Esophagus muscularis mucosa (tissue), 4 donors: ENCODE measurements around the gene MAP3K19.

Experiments
- EP300 ChIP-seq: sonication (generic); formaldehyde crosslinking; IDR thresholded peaks from one replicate; pipeline ENCODE4 v1.6.1; 2017; ENCODE audit warnings: antibody characterized with exemption
- POLR2AphosphoS5 ChIP-seq, 2 donors: sonication (generic); formaldehyde crosslinking; IDR thresholded peaks; one replicate each; pipeline ENCODE4 v1.6.1; 2017; ENCODE audit warnings: antibody characterized with exemption in 2 of 2
- TF ChIP-seq, protein P1 (sequence below), 3 experiments: fragments of 200-600 bp in 2 of 3; fragments of 450-650 bp in 1 of 3; sonication (generic) in 2 of 3; IDR thresholded peaks; one replicate each; pipeline ENCODE4 v1.5.1; 2017 to 2019; ENCODE audit warnings: antibody characterized with exemption in 3 of 3, mild to moderate bottlenecking in 2 of 3, moderate library complexity in 1 of 3

- TF ChIP-seq, protein P1, sequence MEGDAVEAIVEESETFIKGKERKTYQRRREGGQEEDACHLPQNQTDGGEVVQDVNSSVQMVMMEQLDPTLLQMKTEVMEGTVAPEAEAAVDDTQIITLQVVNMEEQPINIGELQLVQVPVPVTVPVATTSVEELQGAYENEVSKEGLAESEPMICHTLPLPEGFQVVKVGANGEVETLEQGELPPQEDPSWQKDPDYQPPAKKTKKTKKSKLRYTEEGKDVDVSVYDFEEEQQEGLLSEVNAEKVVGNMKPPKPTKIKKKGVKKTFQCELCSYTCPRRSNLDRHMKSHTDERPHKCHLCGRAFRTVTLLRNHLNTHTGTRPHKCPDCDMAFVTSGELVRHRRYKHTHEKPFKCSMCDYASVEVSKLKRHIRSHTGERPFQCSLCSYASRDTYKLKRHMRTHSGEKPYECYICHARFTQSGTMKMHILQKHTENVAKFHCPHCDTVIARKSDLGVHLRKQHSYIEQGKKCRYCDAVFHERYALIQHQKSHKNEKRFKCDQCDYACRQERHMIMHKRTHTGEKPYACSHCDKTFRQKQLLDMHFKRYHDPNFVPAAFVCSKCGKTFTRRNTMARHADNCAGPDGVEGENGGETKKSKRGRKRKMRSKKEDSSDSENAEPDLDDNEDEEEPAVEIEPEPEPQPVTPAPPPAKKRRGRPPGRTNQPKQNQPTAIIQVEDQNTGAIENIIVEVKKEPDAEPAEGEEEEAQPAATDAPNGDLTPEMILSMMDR (IDR thresholded peaks at IDR 0.05): no peak
- TF ChIP-seq EP300 (no peak), POLR2AphosphoS5 (IDR thresholded peaks at IDR 0.05) (no peak)
Observed at GRCh38 chr2:135005753-135006152, 41.5 kb downstream of the MAP3K19 start.
